ENCODE data around the gene TRMT2A.
A peak's percentile ranks its signal among the peaks of the same experiment; 100 is the strongest.

Gene TRMT2A

GRCh38 chr22:20131859-20132685, 15.0 kb upstream of the TRMT2A start:
- peak; percentile 17 for DNase-seq

DNA sequence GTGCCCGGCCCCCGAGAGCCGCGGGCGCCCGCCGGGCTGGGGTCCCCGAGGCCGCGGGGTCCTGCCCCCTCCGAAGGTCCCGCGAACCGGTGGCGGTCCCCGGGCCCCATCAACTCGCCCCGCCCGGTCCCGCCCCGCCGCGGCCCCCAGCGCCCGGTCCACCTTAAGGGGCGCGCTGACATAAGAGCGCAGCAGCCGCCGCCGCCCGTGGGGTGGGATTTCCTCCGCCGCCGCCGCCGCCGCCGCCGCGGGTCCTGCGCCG, 14.5 kb upstream of the TRMT2A start, which contains the start of gene ZDHHC8:
Gene ZDHHC8, plus strand, starts transcription at position 208 of the 262 bp plus-strand sequence. CDS start 144 bp downstream, outside the sequence.
- peak; percentile 51 for DNase-seq

GRCh38 chr22:20130731-20131596, 13.9 kb upstream of the TRMT2A start:
- peak; percentile 81 for DNase-seq

GRCh38 chr22:20130319-20130718, 13.3 kb upstream of the TRMT2A start:
- DNase-seq, result peak; percentile 16

GRCh38 chr22:20129747-20130014, 12.7 kb upstream of the TRMT2A start:
- no peak for DNase-seq

GRCh38 chr22:20128902-20129746, 12.1 kb upstream of the TRMT2A start:
- DNase-seq, result peak; percentile 63

DNA sequence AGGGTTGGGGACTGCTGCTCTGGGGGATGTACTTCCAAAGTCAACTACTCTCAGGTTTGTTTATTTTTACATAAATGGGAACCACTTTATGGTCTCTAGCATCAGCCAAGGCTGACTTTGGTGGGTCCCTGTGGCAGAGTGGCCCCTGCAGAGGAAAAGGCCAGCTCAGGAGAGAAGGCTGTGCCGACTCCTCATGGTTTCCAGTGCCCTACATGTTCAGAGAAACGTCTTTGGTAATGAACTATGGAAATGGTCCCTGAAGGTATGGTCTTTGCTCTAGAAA, 11.5 kb upstream of the TRMT2A start:
- DNase-seq, result no peak

DNA sequence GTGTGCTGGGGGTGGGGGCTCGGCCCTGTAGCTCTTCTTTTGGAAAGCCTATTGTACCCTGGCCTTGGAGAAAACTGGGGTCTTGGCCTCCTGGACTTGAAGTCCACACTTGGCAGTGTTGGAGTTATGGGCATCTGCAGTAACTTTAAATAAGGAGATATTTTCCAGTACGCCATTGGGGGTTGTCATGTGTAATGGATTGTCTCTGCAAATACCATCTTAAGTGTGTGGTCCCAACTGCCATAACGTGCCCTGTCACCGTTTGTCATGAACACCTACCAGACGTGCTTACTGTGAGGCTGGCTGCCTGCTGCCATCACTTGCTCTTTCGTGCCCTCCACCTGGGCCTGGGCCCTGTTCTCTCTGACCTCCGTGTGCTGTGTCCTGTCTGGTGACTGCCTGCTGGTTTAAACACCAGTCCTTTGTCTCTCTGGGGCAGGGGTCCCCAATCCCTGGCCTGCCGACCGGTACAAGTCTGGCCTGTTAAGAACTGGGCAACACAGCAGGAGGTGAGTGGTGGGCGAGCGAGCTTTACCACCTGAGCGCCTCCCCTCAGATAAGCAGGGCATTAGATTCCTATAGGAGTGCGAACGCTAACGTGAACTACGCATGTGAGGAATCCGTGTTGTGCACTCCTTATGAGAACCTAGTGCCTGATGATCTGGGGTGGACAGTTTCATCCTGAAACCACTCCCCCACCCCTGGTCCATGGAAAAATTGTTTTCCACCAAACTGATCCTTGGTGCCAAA, 11.0 kb upstream of the TRMT2A start:
- no peak for DNase-seq

DNA sequence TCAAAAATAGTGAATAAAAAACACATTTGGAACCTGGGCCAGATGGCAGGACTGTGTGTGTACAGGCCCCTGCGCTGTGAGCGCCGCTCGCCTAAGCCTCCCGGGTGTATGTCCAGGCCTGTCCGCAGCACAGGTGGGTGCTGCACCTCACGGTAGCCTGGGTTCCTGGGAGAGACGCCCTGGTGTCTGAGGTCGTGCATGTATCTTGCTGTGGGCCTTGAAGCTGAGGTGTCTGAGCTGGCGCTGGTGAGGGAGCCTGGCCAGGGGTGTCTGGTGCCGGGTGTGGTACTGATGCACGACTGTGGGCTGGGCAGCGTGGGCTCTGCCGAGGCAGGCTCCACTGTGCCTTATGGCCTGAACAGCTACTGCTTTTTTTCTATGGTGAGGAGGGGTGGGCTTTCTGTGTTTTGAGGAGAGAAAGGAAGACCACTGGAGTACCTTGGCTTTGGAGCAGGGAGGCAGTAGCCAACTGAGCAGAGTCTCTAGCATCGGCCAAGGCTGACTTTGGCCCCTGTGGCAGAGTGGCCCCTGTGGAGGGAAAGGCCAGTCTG, 10.4 kb upstream of the TRMT2A start:
- no peak for DNase-seq

DNA sequence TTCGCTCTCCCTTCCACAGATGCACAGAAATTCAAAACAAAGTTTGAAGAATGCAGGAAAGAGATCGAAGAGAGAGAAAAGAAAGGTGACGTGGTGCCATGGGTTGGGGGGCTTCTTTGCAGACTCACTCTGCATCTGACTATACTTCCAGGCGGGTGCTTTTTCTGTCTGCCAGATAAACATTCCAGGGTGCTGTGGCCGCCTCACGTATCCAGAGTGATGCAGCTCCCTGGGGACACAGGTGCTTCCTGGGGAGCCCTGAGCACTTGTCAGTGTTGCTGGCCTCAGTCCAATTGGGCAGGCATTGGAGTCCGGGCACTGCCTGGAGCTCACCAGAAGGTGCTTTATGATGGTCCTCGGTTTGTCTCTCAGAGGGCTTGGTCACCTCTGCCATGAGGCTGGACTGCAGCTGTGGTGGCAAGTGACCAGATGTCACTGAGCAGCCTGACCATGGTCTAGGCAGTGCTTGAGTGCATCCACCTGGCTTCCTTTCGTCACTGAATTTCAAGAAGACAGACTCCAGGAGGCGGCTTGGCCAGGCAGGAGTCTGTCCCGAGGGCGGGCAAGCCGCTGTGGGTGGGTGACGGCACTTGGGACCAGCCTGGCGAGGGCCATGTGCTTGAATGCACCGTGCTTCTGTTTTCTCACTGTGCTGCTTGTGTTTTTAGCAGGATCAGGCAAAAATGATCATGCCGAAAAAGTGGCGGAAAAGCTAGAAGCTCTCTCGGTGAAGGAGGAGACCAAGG, 9.4 kb upstream of the TRMT2A start:
- no peak for DNase-seq

DNA sequence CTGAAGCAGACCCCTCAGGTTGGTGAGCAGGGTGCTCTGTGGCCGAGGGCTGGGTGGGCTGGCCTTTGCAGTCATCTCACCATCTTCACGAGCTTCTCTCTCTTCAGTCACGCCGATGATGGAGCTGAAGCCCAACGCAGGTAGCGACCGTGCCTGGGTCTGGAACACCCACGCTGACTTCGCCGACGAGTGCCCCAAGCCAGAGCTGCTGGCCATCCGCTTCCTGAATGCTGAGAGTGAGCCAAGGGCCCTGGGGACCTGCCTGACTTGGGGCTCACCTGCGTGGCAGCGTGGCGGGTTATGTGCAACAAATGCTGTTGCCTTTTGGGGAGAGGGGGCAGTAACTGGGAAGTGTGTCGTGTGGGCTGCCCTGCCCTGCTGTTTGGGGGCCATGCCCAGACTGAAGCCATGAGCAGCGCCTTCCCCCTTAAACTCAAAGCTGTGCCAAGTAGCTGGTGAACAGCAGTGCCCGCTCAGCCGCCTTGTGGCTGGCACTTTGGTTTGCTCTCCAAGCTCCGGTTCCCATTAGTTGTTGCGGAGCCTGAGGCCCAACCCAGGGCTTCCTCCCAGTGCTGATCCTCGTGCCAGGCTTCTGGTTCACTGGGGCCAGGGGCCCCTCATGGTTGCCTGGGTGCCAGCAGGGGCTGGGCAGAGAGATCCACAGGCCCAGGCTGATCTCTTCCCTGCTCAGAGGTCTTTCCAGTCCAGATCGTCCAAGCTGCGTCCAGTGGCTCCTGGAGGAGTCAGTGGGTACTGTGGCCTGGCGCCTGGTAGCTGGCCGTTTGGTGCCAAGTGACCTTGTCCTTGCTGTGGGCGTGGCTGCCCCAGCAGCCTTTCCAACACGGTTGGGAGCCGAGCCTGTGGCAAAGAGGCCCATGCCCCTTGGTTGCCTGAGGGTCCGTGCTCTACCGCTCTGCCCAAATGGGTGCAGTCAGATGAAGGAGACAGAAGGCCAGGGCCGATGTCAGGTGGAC, 8.5 kb upstream of the TRMT2A start:
- no peak for DNase-seq

GRCh38 chr22:20124083-20124787, 7.2 kb upstream of the TRMT2A start:
- DNase-seq, result no peak

GRCh38 chr22:20123366-20124082, 6.5 kb upstream of the TRMT2A start:
- no peak for DNase-seq

- DNase-seq, result no peak
These were observed 4.9 kb upstream of the TRMT2A start for GRCh38 chr22:20121856-20122415.

- no peak for DNase-seq
These were observed 1.4 kb upstream of the TRMT2A start for GRCh38 chr22:20118300-20119020.

DNA sequence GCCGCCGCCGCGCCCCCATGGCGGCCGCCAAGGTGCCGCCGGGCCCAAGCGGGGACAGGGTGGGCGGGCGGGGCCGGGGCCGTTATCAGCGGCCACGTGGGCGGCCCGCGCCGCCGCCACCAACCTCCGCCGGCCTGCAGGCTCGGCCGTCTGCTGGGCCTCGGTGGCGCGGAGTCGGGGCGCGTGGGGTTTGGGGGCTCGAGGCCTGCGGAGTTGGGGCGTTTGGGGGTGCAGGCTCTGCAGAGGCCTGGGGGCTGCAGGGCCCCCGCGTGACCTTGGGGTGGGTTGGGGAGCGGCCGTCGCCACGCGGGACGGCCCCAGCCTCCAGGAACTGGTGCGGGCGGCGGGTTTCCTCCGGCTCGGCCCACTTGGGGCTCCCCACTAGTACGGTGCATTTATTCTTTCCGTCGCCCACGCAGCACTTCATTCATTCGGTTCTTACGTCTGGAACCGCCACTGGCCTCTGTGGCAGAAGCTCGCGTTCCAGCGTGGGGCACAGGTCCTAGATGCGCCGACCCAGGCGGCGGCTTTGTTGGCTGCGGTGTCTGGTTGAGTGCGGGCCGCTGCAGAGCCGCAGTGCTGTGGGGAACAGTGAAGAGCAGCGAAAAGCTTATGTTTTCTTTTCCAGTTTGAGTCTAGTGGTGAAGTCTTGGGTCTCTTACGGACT, 740 bp upstream of the TRMT2A start:
- peak; percentile 81 for DNase-seq

GRCh38 chr22:20116376-20116950, 563 bp downstream of the TRMT2A start:
- no peak for DNase-seq

Data from activated naive CD4-positive, alpha-beta T cell treated with Interleukin-2 at 50 U/mL for 16 hours (primary cell).